K562 (cell line): Measurements from ENCODE around the gene CELSR2. TPM values are rescaled to one million over a fixed set of nuclear protein-coding genes. Genes with fewer than 3 reads are reported as not detected.

Experiments used
- ADNP ChIP-seq: fragments of 200-800 bp; sonication (Bioruptor generic); IDR thresholded peaks from 2 replicates; pipeline ENCODE4 v1.6.1; 2016; ENCODE audit warnings: missing genetic modification characterization, missing compliant biosample characterization
- BMI1 ChIP-seq: fragments of 150-350 bp; IDR thresholded peaks from 2 replicates; pipeline ENCODE4 v1.6.1; 2014; ENCODE audit warnings: low read length
- CBX5 ChIP-seq: IDR thresholded peaks from 2 replicates; pipeline ENCODE4 v1.6.1; 2014; ENCODE audit warnings: low read depth, borderline replicate concordance
- CC2D1A ChIP-seq: fragments of 450-650 bp; IDR thresholded peaks from 2 replicates; pipeline ENCODE4 v1.6.1; 2017; ENCODE audit warnings: mild to moderate bottlenecking
- CREM ChIP-seq: IDR thresholded peaks from 2 replicates; pipeline ENCODE4 v1.6.1; 2014; ENCODE audit warnings: antibody characterized with exemption, low read depth
- HDAC2 ChIP-seq: fragments of 450-650 bp; IDR thresholded peaks from 2 replicates; pipeline ENCODE4 v1.6.1; 2016; ENCODE audit warnings: mild to moderate bottlenecking
- POLR3G ChIP-seq: IDR thresholded peaks from 2 replicates; pipeline ENCODE4 v1.6.1; 2011; ENCODE audit not compliant: insufficient read length, insufficient replicate concordance; ENCODE audit errors: extremely low read depth
- PRPF4 ChIP-seq: fragments of 200-400 bp; formaldehyde crosslinking; IDR thresholded peaks from one replicate; pipeline ENCODE4 v1.6.1; 2017; ENCODE audit warnings: low read length, low read depth, mild to moderate bottlenecking; ENCODE audit not compliant: insufficient read depth, poor library complexity, severe bottlenecking
- SAFB ChIP-seq: fragments of 200-400 bp; formaldehyde crosslinking; IDR thresholded peaks from 2 replicates; pipeline ENCODE4 v1.6.1; 2017; ENCODE audit warnings: low read depth, low read length, borderline replicate concordance
- SMC3 ChIP-seq: conservative IDR thresholded peaks from 2 replicates; pipeline ENCODE4 v1.6.1; 2011; ENCODE audit warnings: low read depth, low read length, improper control_type of control experiment; ENCODE audit not compliant: insufficient read depth
- SRSF9 ChIP-seq: fragments of 200-400 bp; formaldehyde crosslinking; IDR thresholded peaks from 2 replicates; pipeline ENCODE4 v1.6.1; 2017; ENCODE audit warnings: low read depth, low read length, borderline replicate concordance
- TAF15 ChIP-seq: fragments of 200-400 bp; formaldehyde crosslinking; IDR thresholded peaks from 2 replicates; pipeline ENCODE4 v1.6.1; 2017; ENCODE audit warnings: mild to moderate bottlenecking, low read depth, low read length, moderate library complexity
- TCF7L2 ChIP-seq: fragments of 150-350 bp; IDR thresholded peaks from 2 replicates; pipeline ENCODE4 v1.6.1; 2016; ENCODE audit warnings: low read depth, mild to moderate bottlenecking, low read length, moderate library complexity
- ZNF146 ChIP-seq: IDR thresholded peaks from one replicate; pipeline ENCODE4 v1.6.1; 2018; ENCODE audit warnings: missing compliant biosample characterization; ENCODE audit not compliant: unreplicated experiment
- ZNF561 ChIP-seq: fragments of 450-650 bp; formaldehyde crosslinking; conservative IDR thresholded peaks from 2 replicates; pipeline ENCODE4 v1.4.0; 2020; ENCODE audit warnings: mild to moderate bottlenecking, moderate library complexity
- ZZZ3 ChIP-seq: fragments of 450-650 bp; IDR thresholded peaks from 2 replicates; pipeline ENCODE4 v1.6.1; 2016; ENCODE audit warnings: antibody characterized with exemption, mild to moderate bottlenecking, moderate library complexity
- polyA plus RNA-seq, 8 experiments: library from polyadenylated mRNA; depleted of rRNA in 4 of 8; stranded (reverse) in 5 of 8; unstranded in 3 of 8; fragments of >200 nt; fragmentation: Nextera tagmentation in 2 of 8; fragmentation: Illumina TruSeq in 1 of 8; extraction: Ambion mirVana in 2 of 8; extraction: Trizol in 1 of 8; gene quantifications; 2 replicates each; pipeline versions ENCODE4 v1.2.1 to v1.2.3, GENCODE V29; 2011 to 2014; ENCODE audit warnings: inconsistent platforms in 1 of 8, missing spikeins in 1 of 8
- total RNA-seq, 7 experiments: library from RNA; depleted of rRNA in 6 of 7; stranded (reverse); fragments of >200 nt in 6 of 7; fragmentation: Illumina TruSeq in 2 of 7; extraction: Trizol in 2 of 7; gene quantifications; 2 replicates each; pipeline versions ENCODE4 v1.2.1 to v1.2.3, GENCODE V29; 2011 to 2021; ENCODE audit warnings: low replicate concordance in 1 of 7
- TF ChIP-seq, protein P1 (sequence below), 2 experiments: fragments of 450-650 bp; IDR thresholded peaks; 2 replicates each; pipeline ENCODE4 v1.6.1; 2016
- TF ChIP-seq, protein P2 (sequence below): sonication (generic); formaldehyde crosslinking; IDR thresholded peaks from 2 replicates; pipeline ENCODE4 v1.8.0; 2022; ENCODE audit warnings: mild to moderate bottlenecking, missing genetic modification reagents
- TF ChIP-seq, protein P3 (sequence below): sonication (generic); formaldehyde crosslinking; IDR thresholded peaks from 2 replicates; pipeline ENCODE4 v1.8.0; 2022; ENCODE audit warnings: missing genetic modification reagents, mild to moderate bottlenecking, borderline replicate concordance
- TF ChIP-seq, protein P4 (sequence below), 2 experiments: fragments of 450-650 bp; IDR thresholded peaks; 2 replicates each; pipeline ENCODE4 v1.6.1; 2018; ENCODE audit warnings: mild to moderate bottlenecking in 2 of 2, low read depth in 1 of 2; ENCODE audit not compliant: partially characterized antibody in 2 of 2

The CELSR2 gene
- total and polyA plus RNA-seq, 9 of the 15 experiments (the other 6 are each of a cell fraction or from before 2014, with no cell fraction given) = 0.31 to 21.9 (median 4.2) TPM

GRCh38 chr1:109277434-109278204, 28.3 kb downstream of the CELSR2 start (continued):
- TF ChIP-seq, protein P1, sequence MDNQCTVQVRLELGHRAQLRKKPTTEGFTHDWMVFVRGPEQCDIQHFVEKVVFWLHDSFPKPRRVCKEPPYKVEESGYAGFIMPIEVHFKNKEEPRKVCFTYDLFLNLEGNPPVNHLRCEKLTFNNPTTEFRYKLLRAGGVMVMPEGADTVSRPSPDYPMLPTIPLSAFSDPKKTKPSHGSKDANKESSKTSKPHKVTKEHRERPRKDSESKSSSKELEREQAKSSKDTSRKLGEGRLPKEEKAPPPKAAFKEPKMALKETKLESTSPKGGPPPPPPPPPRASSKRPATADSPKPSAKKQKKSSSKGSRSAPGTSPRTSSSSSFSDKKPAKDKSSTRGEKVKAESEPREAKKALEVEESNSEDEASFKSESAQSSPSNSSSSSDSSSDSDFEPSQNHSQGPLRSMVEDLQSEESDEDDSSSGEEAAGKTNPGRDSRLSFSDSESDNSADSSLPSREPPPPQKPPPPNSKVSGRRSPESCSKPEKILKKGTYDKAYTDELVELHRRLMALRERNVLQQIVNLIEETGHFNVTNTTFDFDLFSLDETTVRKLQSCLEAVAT (IDR thresholded peaks at IDR 0.05) = no peak
- no peak for TF ChIP-seq SRSF9
- no peak for TF ChIP-seq TAF15
- peak; percentile 74 for TF ChIP-seq CREM
- no peak for TF ChIP-seq ZZZ3
- no peak for TF ChIP-seq POLR3G
- no peak for TF ChIP-seq ZNF146 (CRISPR knock-in tag)
- peak; percentile 33; the same call in 1 of the 2 replicates for TF ChIP-seq HDAC2
- TF ChIP-seq CBX5 = 0 out of 2 replicates have a peak, but pooled peaks have one; percentile 8
- no peak for TF ChIP-seq BMI1
- no peak for TF ChIP-seq ZNF561 (CRISPR knock-in tag)
- no peak for TF ChIP-seq TCF7L2
- TF ChIP-seq, protein P2, sequence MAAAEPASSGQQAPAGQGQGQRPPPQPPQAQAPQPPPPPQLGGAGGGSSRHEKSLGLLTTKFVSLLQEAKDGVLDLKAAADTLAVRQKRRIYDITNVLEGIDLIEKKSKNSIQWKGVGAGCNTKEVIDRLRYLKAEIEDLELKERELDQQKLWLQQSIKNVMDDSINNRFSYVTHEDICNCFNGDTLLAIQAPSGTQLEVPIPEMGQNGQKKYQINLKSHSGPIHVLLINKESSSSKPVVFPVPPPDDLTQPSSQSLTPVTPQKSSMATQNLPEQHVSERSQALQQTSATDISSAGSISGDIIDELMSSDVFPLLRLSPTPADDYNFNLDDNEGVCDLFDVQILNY (CRISPR knock-in tag) = no peak
- TF ChIP-seq, protein P3, sequence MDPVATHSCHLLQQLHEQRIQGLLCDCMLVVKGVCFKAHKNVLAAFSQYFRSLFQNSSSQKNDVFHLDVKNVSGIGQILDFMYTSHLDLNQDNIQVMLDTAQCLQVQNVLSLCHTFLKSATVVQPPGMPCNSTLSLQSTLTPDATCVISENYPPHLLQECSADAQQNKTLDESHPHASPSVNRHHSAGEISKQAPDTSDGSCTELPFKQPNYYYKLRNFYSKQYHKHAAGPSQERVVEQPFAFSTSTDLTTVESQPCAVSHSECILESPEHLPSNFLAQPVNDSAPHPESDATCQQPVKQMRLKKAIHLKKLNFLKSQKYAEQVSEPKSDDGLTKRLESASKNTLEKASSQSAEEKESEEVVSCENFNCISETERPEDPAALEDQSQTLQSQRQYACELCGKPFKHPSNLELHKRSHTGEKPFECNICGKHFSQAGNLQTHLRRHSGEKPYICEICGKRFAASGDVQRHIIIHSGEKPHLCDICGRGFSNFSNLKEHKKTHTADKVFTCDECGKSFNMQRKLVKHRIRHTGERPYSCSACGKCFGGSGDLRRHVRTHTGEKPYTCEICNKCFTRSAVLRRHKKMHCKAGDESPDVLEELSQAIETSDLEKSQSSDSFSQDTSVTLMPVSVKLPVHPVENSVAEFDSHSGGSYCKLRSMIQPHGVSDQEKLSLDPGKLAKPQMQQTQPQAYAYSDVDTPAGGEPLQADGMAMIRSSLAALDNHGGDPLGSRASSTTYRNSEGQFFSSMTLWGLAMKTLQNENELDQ (CRISPR knock-in tag) = peak; percentile 41; the same call in 1 of the 2 replicates
- peak; percentile 79 for TF ChIP-seq CC2D1A
- TF ChIP-seq SMC3 = peak; percentile 96
- no peak for TF ChIP-seq PRPF4
- TF ChIP-seq, protein P4, sequence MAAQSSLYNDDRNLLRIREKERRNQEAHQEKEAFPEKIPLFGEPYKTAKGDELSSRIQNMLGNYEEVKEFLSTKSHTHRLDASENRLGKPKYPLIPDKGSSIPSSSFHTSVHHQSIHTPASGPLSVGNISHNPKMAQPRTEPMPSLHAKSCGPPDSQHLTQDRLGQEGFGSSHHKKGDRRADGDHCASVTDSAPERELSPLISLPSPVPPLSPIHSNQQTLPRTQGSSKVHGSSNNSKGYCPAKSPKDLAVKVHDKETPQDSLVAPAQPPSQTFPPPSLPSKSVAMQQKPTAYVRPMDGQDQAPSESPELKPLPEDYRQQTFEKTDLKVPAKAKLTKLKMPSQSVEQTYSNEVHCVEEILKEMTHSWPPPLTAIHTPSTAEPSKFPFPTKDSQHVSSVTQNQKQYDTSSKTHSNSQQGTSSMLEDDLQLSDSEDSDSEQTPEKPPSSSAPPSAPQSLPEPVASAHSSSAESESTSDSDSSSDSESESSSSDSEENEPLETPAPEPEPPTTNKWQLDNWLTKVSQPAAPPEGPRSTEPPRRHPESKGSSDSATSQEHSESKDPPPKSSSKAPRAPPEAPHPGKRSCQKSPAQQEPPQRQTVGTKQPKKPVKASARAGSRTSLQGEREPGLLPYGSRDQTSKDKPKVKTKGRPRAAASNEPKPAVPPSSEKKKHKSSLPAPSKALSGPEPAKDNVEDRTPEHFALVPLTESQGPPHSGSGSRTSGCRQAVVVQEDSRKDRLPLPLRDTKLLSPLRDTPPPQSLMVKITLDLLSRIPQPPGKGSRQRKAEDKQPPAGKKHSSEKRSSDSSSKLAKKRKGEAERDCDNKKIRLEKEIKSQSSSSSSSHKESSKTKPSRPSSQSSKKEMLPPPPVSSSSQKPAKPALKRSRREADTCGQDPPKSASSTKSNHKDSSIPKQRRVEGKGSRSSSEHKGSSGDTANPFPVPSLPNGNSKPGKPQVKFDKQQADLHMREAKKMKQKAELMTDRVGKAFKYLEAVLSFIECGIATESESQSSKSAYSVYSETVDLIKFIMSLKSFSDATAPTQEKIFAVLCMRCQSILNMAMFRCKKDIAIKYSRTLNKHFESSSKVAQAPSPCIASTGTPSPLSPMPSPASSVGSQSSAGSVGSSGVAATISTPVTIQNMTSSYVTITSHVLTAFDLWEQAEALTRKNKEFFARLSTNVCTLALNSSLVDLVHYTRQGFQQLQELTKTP (IDR thresholded peaks at IDR 0.05; ENCODE audit: low read depth in 1 of 2, partially characterized antibody in 2 of 2) = no peak
- no peak for TF ChIP-seq ADNP (tag)
- no peak for TF ChIP-seq SAFB
